Stimulated activated naive B cell treated with anti-CD40 and anti-IgM and Interleukin-4, amounts not matched to agents 10 μg/mL and 1 μg/mL and 100 μg/mL, for 72 hours (primary cell): ENCODE data around the gene TCF12.
"Not testable (repeated sequence)": the region's sequence is repeated elsewhere in the genome, so short reads cannot be mapped to it uniquely, and the experiment has no call there.

Experiments
- ATAC-seq, 2 donors: fragments of 150-1000 bp; cut with Tn5 transposase; replicated peaks; 2 replicates each; pipeline ENCODE4 v1.10.0; 2021; ENCODE audit warnings: moderate library complexity in 1 of 2
- DNase-seq: peaks from one replicate; pipeline ENCODE4 v3.0.0; 2021
- H3K27ac Mint-ChIP-seq: one replicate; pipeline ENCODE4 v1.8.0; 2022; ENCODE audit warnings: mild to moderate bottlenecking, mixed read lengths
- H3K27me3 Mint-ChIP-seq, 2 donors: one replicate each; pipeline ENCODE4 v1.8.0; 2022; ENCODE audit warnings: mixed read lengths in 2 of 2
- H3K36me3 Mint-ChIP-seq, 2 donors: one replicate each; pipeline ENCODE4 v1.8.0; 2022; ENCODE audit warnings: mixed read lengths in 2 of 2, mild to moderate bottlenecking in 1 of 2
- H3K4me1 Mint-ChIP-seq, 2 donors: one replicate each; pipeline ENCODE4 v1.8.0; 2022; ENCODE audit warnings: mixed read lengths in 2 of 2, mild to moderate bottlenecking in 1 of 2
- H3K4me3 Mint-ChIP-seq, 2 donors: one replicate each; pipeline ENCODE4 v1.8.0; 2022; ENCODE audit warnings: mild to moderate bottlenecking in 2 of 2, mixed read lengths in 2 of 2, moderate library complexity in 1 of 2
- H3K9me3 Mint-ChIP-seq, 2 donors: one replicate each; pipeline ENCODE4 v1.8.0; 2022; ENCODE audit warnings: mixed read lengths in 2 of 2, mild to moderate bottlenecking in 1 of 2

Gene TCF12

GRCh38 chr15:57085267-57085666 lies 166.8 kb downstream of the TCF12 start:
- ATAC-seq (no peak), DNase-seq (no peak)
- H3K4me1 Mint-ChIP-seq: peaks cover 9 to 27% of the 10 kb centered on the region in 2 donors
- H3K36me3 Mint-ChIP-seq: peaks cover 0 to 3% of the 10 kb centered on the region in 2 donors
- no peaks in the 10 kb centered on the region for H3K27me3 Mint-ChIP-seq
- no peak overlapping the region for H3K4me3 Mint-ChIP-seq
- no peak overlapping the region for H3K27ac Mint-ChIP-seq
- no peaks in the 10 kb centered on the region for H3K9me3 Mint-ChIP-seq

GRCh38 chr15:57086857-57087427 lies 168.5 kb downstream of the TCF12 start:
- H3K36me3 Mint-ChIP-seq: no peaks in the 10 kb centered on the region
- peaks cover 7 to 32% of the 10 kb centered on the region in 2 donors for H3K4me1 Mint-ChIP-seq
- no peaks in the 10 kb centered on the region for H3K9me3 Mint-ChIP-seq

GRCh38 chr15:57089815-57090495 lies 171.5 kb downstream of the TCF12 start:
- Mint-ChIP-seq H3K4me3 (no peak overlapping the region), H3K9me3 (no peaks in the 10 kb centered on the region), H3K36me3 (peaks cover 4 to 8% of the 10 kb centered on the region in 2 donors), H3K27ac (no peak overlapping the region), H3K27me3 (no peaks in the 10 kb centered on the region), H3K4me1 (peaks cover 7 to 29% of the 10 kb centered on the region in 2 donors)
- ATAC-seq: no peak
- DNase-seq: no peak

More at GRCh38 chr15:57086857-57087427, 168.5 kb downstream of the TCF12 start:
- no peak overlapping the region for H3K4me3 Mint-ChIP-seq
- no peaks in the 10 kb centered on the region for H3K27me3 Mint-ChIP-seq
- no peak for ATAC-seq
- DNase-seq: no peak
- no peak overlapping the region for H3K27ac Mint-ChIP-seq

GRCh38 chr15:57090496-57090859 lies 172.0 kb downstream of the TCF12 start:
- Mint-ChIP-seq H3K9me3 (no peaks in the 10 kb centered on the region), H3K27me3 (no peaks in the 10 kb centered on the region), H3K27ac (no peak overlapping the region), H3K4me1 (peaks cover 7 to 29% of the 10 kb centered on the region in 2 donors), H3K4me3 (no peak overlapping the region), H3K36me3 (peaks cover 4 to 8% of the 10 kb centered on the region in 2 donors)
- ATAC-seq (no peak), DNase-seq (no peak)

- Mint-ChIP-seq H3K27me3 (no peaks in the 10 kb centered on the region), H3K4me1 (peaks cover 7 to 29% of the 10 kb centered on the region in 2 donors), H3K4me3 (no peak overlapping the region), H3K36me3 (peaks cover 4 to 8% of the 10 kb centered on the region in 2 donors), H3K27ac (no peak overlapping the region), H3K9me3 (no peaks in the 10 kb centered on the region)
- ATAC-seq: no peak
- no peak for DNase-seq
Measured at GRCh38 chr15:57091636-57092035, 173.2 kb downstream of the TCF12 start.

GRCh38 chr15:57092252-57092651 lies 173.8 kb downstream of the TCF12 start:
- Mint-ChIP-seq H3K4me3 (no peak overlapping the region), H3K4me1 (peaks cover 7 to 29% of the 10 kb centered on the region in 2 donors), H3K27me3 (no peaks in the 10 kb centered on the region), H3K27ac (no peak overlapping the region), H3K36me3 (peaks cover 4 to 8% of the 10 kb centered on the region in 2 donors), H3K9me3 (no peaks in the 10 kb centered on the region)
- DNase-seq (no peak), ATAC-seq (no peak)

GRCh38 chr15:57094321-57095257 lies 176.1 kb downstream of the TCF12 start:
- H3K27ac Mint-ChIP-seq: peak overlapping the region; percentile 37
- DNase-seq (no peak), ATAC-seq (no peak)
- H3K4me3 Mint-ChIP-seq: no peak overlapping the region
- peaks cover 5 to 33% of the 10 kb centered on the region in 2 donors for H3K4me1 Mint-ChIP-seq
- no peaks in the 10 kb centered on the region for H3K27me3 Mint-ChIP-seq
- H3K36me3 Mint-ChIP-seq: peaks cover 8% of the 10 kb centered on the region in 2 donors
- peaks cover 0 to 1% of the 10 kb centered on the region in 2 donors for H3K9me3 Mint-ChIP-seq

GRCh38 chr15:57095896-57096295 lies 177.5 kb downstream of the TCF12 start:
- peaks cover 8% of the 10 kb centered on the region in 2 donors for H3K36me3 Mint-ChIP-seq
- no peak for DNase-seq
- H3K27ac Mint-ChIP-seq: no peak overlapping the region
- peaks cover 0 to 1% of the 10 kb centered on the region in 2 donors for H3K9me3 Mint-ChIP-seq
- H3K4me3 Mint-ChIP-seq: no peak overlapping the region
- no peaks in the 10 kb centered on the region for H3K27me3 Mint-ChIP-seq
- peaks cover 8 to 28% of the 10 kb centered on the region in 2 donors for H3K4me1 Mint-ChIP-seq
- ATAC-seq: no peak

- Mint-ChIP-seq H3K36me3 (peaks cover 8 to 12% of the 10 kb centered on the region in 2 donors), H3K27me3 (no peaks in the 10 kb centered on the region), H3K4me1 (peaks cover 8 to 22% of the 10 kb centered on the region in 2 donors), H3K27ac (no peak overlapping the region), H3K9me3 (peaks cover 0 to 1% of the 10 kb centered on the region in 2 donors), H3K4me3 (no peak overlapping the region)
- DNase-seq: no peak
- no peak for ATAC-seq
Measured at GRCh38 chr15:57097246-57097645, 178.8 kb downstream of the TCF12 start.

- not testable (repeated sequence) for H3K36me3 Mint-ChIP-seq, H3K9me3 Mint-ChIP-seq, DNase-seq, H3K27me3 Mint-ChIP-seq
- Mint-ChIP-seq H3K4me3 (peak overlapping the region; percentile 5 to 63), H3K4me1 (peaks cover 13 to 28% of the 10 kb centered on the region in 2 donors), H3K27ac (peak overlapping the region; percentile 83)
- ATAC-seq: peak; percentile 59 to 64
Measured at GRCh38 chr15:57097919-57098543, 179.6 kb downstream of the TCF12 start.

GRCh38 chr15:57098896-57099295 lies 180.5 kb downstream of the TCF12 start:
- H3K27ac Mint-ChIP-seq: no peak overlapping the region
- ATAC-seq (no peak), DNase-seq (no peak)
- no peaks in the 10 kb centered on the region for H3K27me3 Mint-ChIP-seq
- peaks cover 13 to 29% of the 10 kb centered on the region in 2 donors for H3K4me1 Mint-ChIP-seq
- no peak overlapping the region for H3K4me3 Mint-ChIP-seq
- peaks cover 0 to 1% of the 10 kb centered on the region in 2 donors for H3K9me3 Mint-ChIP-seq
- peaks cover 4 to 8% of the 10 kb centered on the region in 2 donors for H3K36me3 Mint-ChIP-seq

- H3K4me3 Mint-ChIP-seq: no peak overlapping the region
- ATAC-seq: peak; percentile 60 to 72
Measured at GRCh38 chr15:57100136-57100539, 181.7 kb downstream of the TCF12 start.

GRCh38 chr15:57102858-57103257 lies 184.4 kb downstream of the TCF12 start:
- no peak for DNase-seq
- Mint-ChIP-seq H3K27me3 (no peaks in the 10 kb centered on the region), H3K4me3 (no peak overlapping the region), H3K9me3 (peaks cover 4 to 6% of the 10 kb centered on the region in 2 donors), H3K27ac (no peak overlapping the region), H3K4me1 (peaks cover 16 to 48% of the 10 kb centered on the region in 2 donors), H3K36me3 (peaks cover 16 to 27% of the 10 kb centered on the region in 2 donors)
- ATAC-seq: no peak

More at GRCh38 chr15:57100136-57100539, 181.7 kb downstream of the TCF12 start:
- H3K27me3 Mint-ChIP-seq: no peaks in the 10 kb centered on the region
- H3K4me1 Mint-ChIP-seq: peaks cover 13 to 36% of the 10 kb centered on the region in 2 donors
- H3K27ac Mint-ChIP-seq: peak overlapping the region; percentile 37
- peaks cover 0 to 1% of the 10 kb centered on the region in 2 donors for H3K9me3 Mint-ChIP-seq
- peaks cover 5 to 15% of the 10 kb centered on the region in 2 donors for H3K36me3 Mint-ChIP-seq
- no peak for DNase-seq

GRCh38 chr15:57108296-57108695 lies 189.9 kb downstream of the TCF12 start:
- peak; percentile 34 to 36 for ATAC-seq
- Mint-ChIP-seq H3K4me1 (peaks cover 22 to 47% of the 10 kb centered on the region in 2 donors), H3K27me3 (no peaks in the 10 kb centered on the region), H3K27ac (peak overlapping the region; percentile 88), H3K36me3 (peaks cover 16 to 22% of the 10 kb centered on the region in 2 donors), H3K4me3 (peak overlapping the region; percentile 52 to 63), H3K9me3 (peaks cover 3 to 6% of the 10 kb centered on the region in 2 donors)
- DNase-seq: no peak
